GM20000 (cell line): Measurements from ENCODE around the gene VASP.
A peak's percentile ranks its signal among the peaks of the same experiment; 100 is the strongest.

Experiments
- DNase-seq: peaks from one replicate; pipeline ENCODE4 v3.0.0; 2012; ENCODE audit warnings: low spot score
- CTCF ChIP-seq: IDR thresholded peaks from 2 replicates; pipeline ENCODE4 v1.5.1; 2012; ENCODE audit warnings: mild to moderate bottlenecking, control low read depth; ENCODE audit errors: extremely low read depth, missing control alignments

Gene VASP

GRCh38 chr19:45467115-45467455 is 40.2 kb upstream of the VASP start:
- no peak for TF ChIP-seq CTCF
- DNase-seq: no peak

- DNase-seq: peak; percentile 96
- TF ChIP-seq CTCF: no peak
Measured at GRCh38 chr19:45467456-45468158, 39.7 kb upstream of the VASP start, which contains the start of gene FOSB. Gene FOSB (plus strand): TSS chr19:45467996. CDS start chr19:45468587, 591 bp downstream.

- no peak for TF ChIP-seq CTCF
- no peak for DNase-seq
Measured at GRCh38 chr19:45468159-45468651, 39.1 kb upstream of the VASP start.

- no peak for TF ChIP-seq CTCF
Measured at GRCh38 chr19:45468803-45469131, 38.5 kb upstream of the VASP start.

GRCh38 chr19:45469132-45469944 is 37.9 kb upstream of the VASP start:
- TF ChIP-seq CTCF: no peak
- DNase-seq: peak; percentile 96

More at GRCh38 chr19:45468803-45469131, 38.5 kb upstream of the VASP start:
- no peak for DNase-seq

GRCh38 chr19:45469945-45470761 is 37.1 kb upstream of the VASP start:
- TF ChIP-seq CTCF: no peak
- DNase-seq: no peak

GRCh38 chr19:45470762-45471081 is 36.6 kb upstream of the VASP start:
- no peak for TF ChIP-seq CTCF
- no peak for DNase-seq
